ENCODE results near the gene PGA4.
"Not testable (repeated sequence)": the region's sequence is repeated elsewhere in the genome, so short reads cannot be mapped to it uniquely, and the experiment has no call there.

The PGA4 gene

GRCh38 chr11:61207636-61208310 is 14.4 kb upstream of the PGA4 start:
- DNase-seq (ENCODE audit: extremely low spot score); POLR2A ChIA-PET; CTCF ChIA-PET: not testable (repeated sequence)

GRCh38 chr11:61210629-61211028 is 11.5 kb upstream of the PGA4 start:
- DNase-seq (ENCODE audit: extremely low spot score); CTCF ChIA-PET; POLR2A ChIA-PET: not testable (repeated sequence)

GRCh38 chr11:61211327-61211952 is 10.7 kb upstream of the PGA4 start:
- CTCF ChIA-PET; POLR2A ChIA-PET; DNase-seq (ENCODE audit: extremely low spot score): not testable (repeated sequence)

- POLR2A ChIA-PET; CTCF ChIA-PET; DNase-seq (ENCODE audit: extremely low spot score): not testable (repeated sequence)
These were observed 9.9 kb upstream of the PGA4 start for GRCh38 chr11:61212202-61212601.

GRCh38 chr11:61213711-61214324 is 8.3 kb upstream of the PGA4 start:
- POLR2A ChIA-PET; CTCF ChIA-PET; DNase-seq (ENCODE audit: extremely low spot score): not testable (repeated sequence)

- CTCF ChIA-PET; DNase-seq (ENCODE audit: extremely low spot score): not testable (repeated sequence)
These were observed 3.8 kb upstream of the PGA4 start for GRCh38 chr11:61218306-61218705.

GRCh38 chr11:61219016-61219415 is 3.1 kb upstream of the PGA4 start:
- CTCF ChIA-PET; POLR2A ChIA-PET; DNase-seq (ENCODE audit: extremely low spot score): not testable (repeated sequence)

More at GRCh38 chr11:61218306-61218705, 3.8 kb upstream of the PGA4 start:
- POLR2A ChIA-PET: not testable (repeated sequence)

GRCh38 chr11:61222692-61223091 is 545 bp downstream of the PGA4 start:
- POLR2A ChIA-PET; DNase-seq (ENCODE audit: extremely low spot score); CTCF ChIA-PET: not testable (repeated sequence)

- DNase-seq (ENCODE audit: extremely low spot score); POLR2A ChIA-PET; CTCF ChIA-PET: not testable (repeated sequence)
These were observed 4.5 kb downstream of the PGA4 start for GRCh38 chr11:61226457-61227137.

GRCh38 chr11:61229458-61229857 is 7.3 kb downstream of the PGA4 start:
- POLR2A ChIA-PET; DNase-seq (ENCODE audit: extremely low spot score); CTCF ChIA-PET: not testable (repeated sequence)

- POLR2A ChIA-PET; DNase-seq (ENCODE audit: extremely low spot score); CTCF ChIA-PET: not testable (repeated sequence)
These were observed 8.9 kb downstream of the PGA4 start for GRCh38 chr11:61231033-61231432.

GRCh38 chr11:61231585-61231984 is 9.4 kb downstream of the PGA4 start:
- CTCF ChIA-PET; DNase-seq (ENCODE audit: extremely low spot score); POLR2A ChIA-PET: not testable (repeated sequence)

GRCh38 chr11:61232548-61233145 is 10.5 kb downstream of the PGA4 start:
- CTCF ChIA-PET; POLR2A ChIA-PET; DNase-seq (ENCODE audit: extremely low spot score): not testable (repeated sequence)

GRCh38 chr11:61237130-61237529 is 15.0 kb downstream of the PGA4 start:
- CTCF ChIA-PET; DNase-seq (ENCODE audit: extremely low spot score); POLR2A ChIA-PET: not testable (repeated sequence)

GRCh38 chr11:61240288-61240687 is 18.1 kb downstream of the PGA4 start:
- CTCF ChIA-PET; DNase-seq (ENCODE audit: extremely low spot score); POLR2A ChIA-PET: not testable (repeated sequence)

GRCh38 chr11:61240875-61241274 is 18.7 kb downstream of the PGA4 start, which contains the start of gene PGA5:
Gene PGA5 (plus strand): TSS chr11:61241175. CDS start chr11:61241227, 52 bp downstream.
- CTCF ChIA-PET; DNase-seq (ENCODE audit: extremely low spot score); POLR2A ChIA-PET: not testable (repeated sequence)

- DNase-seq (ENCODE audit: extremely low spot score); POLR2A ChIA-PET; CTCF ChIA-PET: not testable (repeated sequence)
These were observed 19.4 kb downstream of the PGA4 start for GRCh38 chr11:61241526-61241925.

- CTCF ChIA-PET; DNase-seq (ENCODE audit: extremely low spot score); POLR2A ChIA-PET: not testable (repeated sequence)
These were observed 23.3 kb downstream of the PGA4 start for GRCh38 chr11:61245284-61245964.
